Activated CD8-positive, alpha-beta memory T cell treated with anti-CD3 and anti-CD28 coated beads, Interleukin-2, amount 50 U/mL, for 1 hour (primary cell): Measurements from ENCODE around the gene ZNF682.
A peak's percentile ranks its signal among the peaks of the same experiment; 100 is the strongest.
"Not testable (repeated sequence)": the region's sequence is repeated elsewhere in the genome, so short reads cannot be mapped to it uniquely, and the experiment has no call there.

Experiments used
- DNase-seq: peaks from one replicate; pipeline ENCODE4 v3.0.0-alpha.2; 2020; ENCODE audit errors: extremely low read depth

The ZNF682 gene

GRCh38 chr19:19997656-19998268 is 41.5 kb downstream of the ZNF682 start:
- no peak for DNase-seq

- no peak for DNase-seq
Measured at GRCh38 chr19:19966862-19967261, 72.4 kb downstream of the ZNF682 start.

GRCh38 chr19:19966126-19966525 is 73.2 kb downstream of the ZNF682 start:
- DNase-seq: not testable (repeated sequence)

GRCh38 chr19:19964416-19964815 is 74.9 kb downstream of the ZNF682 start:
- DNase-seq: no peak

- DNase-seq: peak; percentile 32
Measured at GRCh38 chr19:19959151-19959799, 80.0 kb downstream of the ZNF682 start.

- not testable (repeated sequence) for DNase-seq
Measured at GRCh38 chr19:19957766-19958165, 81.5 kb downstream of the ZNF682 start.

- no peak for DNase-seq
Measured at GRCh38 chr19:19956434-19957075, 82.8 kb downstream of the ZNF682 start.

GRCh38 chr19:19955208-19955607 is 84.1 kb downstream of the ZNF682 start:
- no peak for DNase-seq
